ENCODE data around the gene YIF1A. TPM values are rescaled to one million over a fixed set of nuclear protein-coding genes. Genes with fewer than 3 reads are reported as not detected.

The YIF1A gene
- total RNA-seq, 1 donor, result 187 TPM

DNA sequence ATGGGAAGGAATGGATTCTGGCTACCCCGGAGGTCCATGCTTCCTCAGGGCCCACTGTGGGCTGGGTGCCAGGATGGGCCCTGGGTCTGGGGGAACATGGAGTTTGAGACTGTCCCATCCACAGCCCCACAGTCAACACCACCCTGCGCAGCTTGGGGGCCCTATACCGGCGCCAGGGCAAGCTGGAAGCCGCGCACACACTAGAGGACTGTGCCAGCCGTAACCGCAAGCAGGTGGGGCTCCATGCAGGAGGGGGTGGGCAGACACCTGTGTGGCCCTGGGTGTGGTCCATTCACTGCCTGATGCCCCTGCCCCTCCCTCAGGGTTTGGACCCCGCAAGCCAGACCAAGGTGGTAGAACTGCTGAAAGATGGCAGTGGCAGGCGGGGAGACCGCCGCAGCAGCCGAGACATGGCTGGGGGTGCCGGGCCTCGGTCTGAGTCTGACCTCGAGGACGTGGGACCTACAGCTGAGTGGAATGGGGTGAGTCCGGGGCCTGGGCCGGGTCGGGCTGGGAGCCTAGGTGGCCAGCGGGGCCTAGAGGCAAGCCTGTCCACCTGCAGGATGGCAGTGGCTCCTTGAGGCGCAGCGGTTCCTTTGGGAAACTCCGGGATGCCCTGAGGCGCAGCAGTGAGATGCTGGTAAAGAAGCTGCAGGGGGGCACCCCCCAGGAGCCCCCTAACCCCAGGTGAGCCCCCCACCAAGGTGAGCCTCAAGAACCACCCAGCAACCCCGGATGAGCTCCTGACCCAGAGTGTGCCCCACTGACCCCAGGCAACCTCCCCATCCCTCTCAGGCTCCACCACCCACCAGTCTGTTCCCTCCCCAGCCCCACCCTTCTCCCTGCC is 23.2 kb downstream of the YIF1A start:
- no peak overlapping the region for H3K4me3 ChIP-seq (ENCODE audit: low read depth, low read length)
- DNase-seq (ENCODE audit: low read depth), result no peak
- TF ChIP-seq, protein P1, sequence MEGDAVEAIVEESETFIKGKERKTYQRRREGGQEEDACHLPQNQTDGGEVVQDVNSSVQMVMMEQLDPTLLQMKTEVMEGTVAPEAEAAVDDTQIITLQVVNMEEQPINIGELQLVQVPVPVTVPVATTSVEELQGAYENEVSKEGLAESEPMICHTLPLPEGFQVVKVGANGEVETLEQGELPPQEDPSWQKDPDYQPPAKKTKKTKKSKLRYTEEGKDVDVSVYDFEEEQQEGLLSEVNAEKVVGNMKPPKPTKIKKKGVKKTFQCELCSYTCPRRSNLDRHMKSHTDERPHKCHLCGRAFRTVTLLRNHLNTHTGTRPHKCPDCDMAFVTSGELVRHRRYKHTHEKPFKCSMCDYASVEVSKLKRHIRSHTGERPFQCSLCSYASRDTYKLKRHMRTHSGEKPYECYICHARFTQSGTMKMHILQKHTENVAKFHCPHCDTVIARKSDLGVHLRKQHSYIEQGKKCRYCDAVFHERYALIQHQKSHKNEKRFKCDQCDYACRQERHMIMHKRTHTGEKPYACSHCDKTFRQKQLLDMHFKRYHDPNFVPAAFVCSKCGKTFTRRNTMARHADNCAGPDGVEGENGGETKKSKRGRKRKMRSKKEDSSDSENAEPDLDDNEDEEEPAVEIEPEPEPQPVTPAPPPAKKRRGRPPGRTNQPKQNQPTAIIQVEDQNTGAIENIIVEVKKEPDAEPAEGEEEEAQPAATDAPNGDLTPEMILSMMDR (IDR thresholded peaks at IDR 0.05; ENCODE audit: insufficient read depth, low read depth, low read length), result no peak

- no peak overlapping the region for H3K4me3 ChIP-seq (ENCODE audit: low read depth, low read length)
These were observed 24.0 kb downstream of the YIF1A start for GRCh38 chr11:66264914-66265313.

DNA sequence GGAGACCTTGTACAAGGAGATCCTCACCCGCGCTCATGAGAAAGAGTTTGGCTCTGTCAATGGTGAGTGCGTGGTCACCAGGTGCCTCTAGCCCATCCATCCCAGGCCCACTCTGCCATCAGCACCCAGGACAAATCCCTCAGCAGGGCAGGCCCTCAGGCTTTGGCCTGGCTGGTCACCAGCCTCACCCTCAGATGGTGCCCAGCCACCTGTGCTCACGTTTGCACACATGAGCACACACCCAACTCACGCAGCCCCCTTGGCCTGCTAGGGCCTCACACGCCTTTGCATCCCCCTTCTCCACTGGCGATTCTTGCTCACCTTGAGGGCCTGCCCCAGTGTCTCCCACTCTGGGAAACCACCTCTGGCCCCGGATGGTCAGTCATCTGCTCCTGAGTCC is 24.6 kb downstream of the YIF1A start:
- TF ChIP-seq, protein P1 (IDR thresholded peaks at IDR 0.05; ENCODE audit: insufficient read depth, low read depth, low read length), result no peak
- no peak overlapping the region for H3K4me3 ChIP-seq (ENCODE audit: low read depth, low read length)
- DNase-seq (ENCODE audit: low read depth), result no peak

More at GRCh38 chr11:66264914-66265313, 24.0 kb downstream of the YIF1A start:
- no peak for DNase-seq (ENCODE audit: low read depth)
- TF ChIP-seq, protein P1 (IDR thresholded peaks at IDR 0.05; ENCODE audit: insufficient read depth, low read depth, low read length), result no peak

GRCh38 chr11:66263785-66264184 is 25.2 kb downstream of the YIF1A start:
- no peak overlapping the region for H3K4me3 ChIP-seq (ENCODE audit: low read depth, low read length)
- DNase-seq (ENCODE audit: low read depth), result no peak
- TF ChIP-seq, protein P1 (IDR thresholded peaks at IDR 0.05; ENCODE audit: insufficient read depth, low read depth, low read length), result no peak

GRCh38 chr11:66263231-66263630 is 25.7 kb downstream of the YIF1A start:
- DNase-seq (ENCODE audit: low read depth), result no peak
- H3K4me3 ChIP-seq (ENCODE audit: low read depth, low read length), result no peak overlapping the region
- TF ChIP-seq, protein P1 (IDR thresholded peaks at IDR 0.05; ENCODE audit: insufficient read depth, low read depth, low read length), result no peak

- TF ChIP-seq, protein P1 (IDR thresholded peaks at IDR 0.05; ENCODE audit: insufficient read depth, low read depth, low read length), result no peak
- no peak overlapping the region for H3K4me3 ChIP-seq (ENCODE audit: low read depth, low read length)
- DNase-seq (ENCODE audit: low read depth), result no peak
These were observed 26.2 kb downstream of the YIF1A start for GRCh38 chr11:66262696-66263095.
